Measurements from ENCODE around the gene ZNF75A. TPM values are rescaled to one million over a fixed set of nuclear protein-coding genes. Genes with fewer than 3 reads are reported as not detected.
"Not testable (repeated sequence)": the region's sequence is repeated elsewhere in the genome, so short reads cannot be mapped to it uniquely, and the experiment has no call there.

Gene ZNF75A
- total RNA-seq, 1 experiment from 2014 or later: 24.5 TPM

- ATAC-seq: no peak
Measured at GRCh38 chr16:3266873-3267537, 38.3 kb upstream of the ZNF75A start.

GRCh38 chr16:3268294-3268693 is 37.0 kb upstream of the ZNF75A start:
- H3K4me3 ChIP-seq (ENCODE audit: low read depth in 2 of 2, low read length in 2 of 2): no peak overlapping the region
- CTCF ChIA-PET: no interaction called here
- H3K4me1 ChIP-seq (ENCODE audit: control insufficient read depth, insufficient read depth, low read length): peaks cover 3% of the 10 kb centered on the region; the same call in 1 of the 2 replicates
- H3K27me3 ChIP-seq (ENCODE audit: control insufficient read depth, insufficient read depth, low read length): no peaks in the 10 kb centered on the region
- ATAC-seq: no peak
- POLR2A ChIA-PET: no interaction called here
- in situ Hi-C loops (cut with HindIII; ENCODE audit: low pct_unique_long_range_greater_than_20kb, low sequenced_read_pairs) (no loop called here), intact Hi-C loops (cut with micrococcal nuclease; ENCODE audit: unreplicated experiment) (no loop called here)
- DNase-seq (ENCODE audit: low read depth, low spot score): no peak
- TF ChIP-seq CTCF (IDR thresholded peaks at IDR 0.05) (no peak), TCF7L2 (IDR thresholded peaks at IDR 0.05; ENCODE audit: low read depth, low read length) (no peak), SIN3A (IDR thresholded peaks at IDR 0.05; ENCODE audit: borderline replicate concordance, insufficient read depth, low read depth, low read length) (no peak), POLR2AphosphoS5 (IDR thresholded peaks at IDR 0.05; ENCODE audit: low read depth, low read length) (no peak), REST (IDR thresholded peaks at IDR 0.05; ENCODE audit: insufficient read depth in 1 of 2, low read depth in 2 of 2, low read length in 1 of 2) (no peak)
- H3K27ac ChIP-seq (ENCODE audit: low read length): no peak overlapping the region
- H3K36me3 ChIP-seq (ENCODE audit: control insufficient read depth, insufficient read depth, low read length): no peaks in the 10 kb centered on the region
- BruUV-seq (replicated peaks): no TSS peak
- no peaks in the 10 kb centered on the region for H3K9me3 ChIP-seq (ENCODE audit: control insufficient read depth, insufficient read depth, low read depth, low read length)

More at GRCh38 chr16:3266873-3267537, 38.3 kb upstream of the ZNF75A start:
- H3K4me3 ChIP-seq (ENCODE audit: low read depth in 2 of 2, low read length in 2 of 2): no peak overlapping the region
- in situ Hi-C loops (cut with HindIII; ENCODE audit: low pct_unique_long_range_greater_than_20kb, low sequenced_read_pairs): no loop called here
- peaks cover 8% of the 10 kb centered on the region; the same call in 1 of the 2 replicates for H3K4me1 ChIP-seq (ENCODE audit: control insufficient read depth, insufficient read depth, low read length)
- peak; percentile 17 for DNase-seq (ENCODE audit: low read depth, low spot score)
- BruUV-seq (replicated peaks): no TSS peak
- no peaks in the 10 kb centered on the region for H3K27me3 ChIP-seq (ENCODE audit: control insufficient read depth, insufficient read depth, low read length)
- H3K36me3 ChIP-seq (ENCODE audit: control insufficient read depth, insufficient read depth, low read length): no peaks in the 10 kb centered on the region
- no peaks in the 10 kb centered on the region for H3K9me3 ChIP-seq (ENCODE audit: control insufficient read depth, insufficient read depth, low read depth, low read length)
- TF ChIP-seq CTCF (IDR thresholded peaks at IDR 0.05): peak; percentile 87
- TF ChIP-seq REST (IDR thresholded peaks at IDR 0.05; ENCODE audit: insufficient read depth in 1 of 2, low read depth in 2 of 2, low read length in 1 of 2): no peak
- no peak for TF ChIP-seq TCF7L2 (IDR thresholded peaks at IDR 0.05; ENCODE audit: low read depth, low read length)
- intact Hi-C loops (cut with micrococcal nuclease; ENCODE audit: unreplicated experiment): no loop called here
- no peak overlapping the region for H3K27ac ChIP-seq (ENCODE audit: low read length)
- POLR2A ChIA-PET: interaction anchor here (0.6 kb wide), 1 partner anchor 59 kb away, joined by 7 read pairs; no protein-coding TSS in a partner anchor
- CTCF ChIA-PET: interaction anchor here (0.7 to 1.0 kb wide), 4 partner anchors 10 to 246 kb away, joined by 3 to 6 read pairs (median 4); partner anchors contain the start of gene ZNF263

- POLR2A ChIA-PET: not testable (repeated sequence)
Measured at GRCh38 chr16:3270718-3271117, 34.6 kb upstream of the ZNF75A start.

More at GRCh38 chr16:3270718-3271117, 34.6 kb upstream of the ZNF75A start:
- DNase-seq (ENCODE audit: low read depth, low spot score); H3K36me3 ChIP-seq (ENCODE audit: control insufficient read depth, insufficient read depth, low read length); H3K4me1 ChIP-seq (ENCODE audit: control insufficient read depth, insufficient read depth, low read length); H3K9me3 ChIP-seq (ENCODE audit: control insufficient read depth, insufficient read depth, low read depth, low read length); H3K4me3 ChIP-seq (ENCODE audit: low read depth in 2 of 2, low read length in 2 of 2); ATAC-seq; in situ Hi-C loops (cut with HindIII; ENCODE audit: low pct_unique_long_range_greater_than_20kb, low sequenced_read_pairs); CTCF ChIA-PET; intact Hi-C loops (cut with micrococcal nuclease; ENCODE audit: unreplicated experiment); BruUV-seq (replicated peaks); H3K27me3 ChIP-seq (ENCODE audit: control insufficient read depth, insufficient read depth, low read length); H3K27ac ChIP-seq (ENCODE audit: low read length): not testable (repeated sequence)

Measured in Panc1 (cell line).